Right lobe of liver (tissue), 4 donors: ENCODE measurements around the gene DPYSL3.

Experiments used
- CTCF ChIP-seq, 4 donors: fragments of 200-600 bp in 3 of 4; fragments of 450-650 bp in 1 of 4; IDR thresholded peaks; one replicate each; pipeline versions ENCODE4 v1.5.1 to v1.8.0; 2016 to 2022; ENCODE audit warnings: antibody characterized with exemption in 4 of 4, mild to moderate bottlenecking in 2 of 4
- POLR2A ChIP-seq: fragments of 450-650 bp; IDR thresholded peaks from one replicate; pipeline ENCODE4 v1.6.1; 2017; ENCODE audit warnings: antibody characterized with exemption, mild to moderate bottlenecking
- donor health status: DM: no; HTN: no; CAD: no.
- donor health status: DM: no; HTN: no; CAD: no.
- donor health status: DM: no; HTN: yes; CAD: no.

DNA sequence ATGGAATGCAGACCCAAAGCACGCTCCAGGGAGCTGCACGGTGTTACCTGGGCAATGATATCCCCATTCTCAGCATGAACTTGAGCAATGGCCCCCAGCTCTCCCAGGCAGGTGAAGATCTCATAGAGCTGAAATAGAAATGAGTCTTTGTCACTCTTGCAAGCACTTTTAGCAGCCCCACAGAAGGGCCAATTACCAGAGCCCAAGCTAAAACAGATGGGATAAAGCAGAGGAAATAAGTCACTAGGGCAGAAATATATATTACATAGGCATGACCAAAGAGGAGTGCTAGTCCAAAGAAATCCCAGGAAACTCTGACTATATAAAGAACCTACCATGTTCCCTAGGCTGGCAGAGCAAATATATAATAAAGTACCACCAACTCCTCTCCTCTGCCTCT lies 97.3 kb downstream of the DPYSL3 start:
- TF ChIP-seq POLR2A (no peak), CTCF (IDR thresholded peaks at IDR 0.05) (no peak)
